Neural cell (in vitro differentiated cells): ENCODE results near the gene SNCB. TPM values are rescaled to one million over a fixed set of nuclear protein-coding genes. Genes with fewer than 3 reads are reported as not detected.

Experiments used
- H2AFZ ChIP-seq: fragments of 200-600, 300-800 bp; sonication (generic), shearing (Covaris generic); 2 replicates; pipeline ENCODE4 v1.6.0; 2014; ENCODE audit warnings: low read depth, mild to moderate bottlenecking, antibody characterized with exemption, low read length, moderate library complexity
- H3F3A ChIP-seq: fragments of 200-600 bp; shearing (Covaris generic); 2 replicates; pipeline ENCODE4 v1.6.1; 2016; ENCODE audit warnings: mild to moderate bottlenecking, moderate library complexity, mixed read lengths, antibody characterized with exemption, low read length; ENCODE audit not compliant: insufficient read depth, poor library complexity, severe bottlenecking
- H3K27ac ChIP-seq: fragments of 200-600, 300-800 bp; sonication (generic), shearing (Covaris generic); 2 replicates; pipeline ENCODE4 v1.5.1; 2014; ENCODE audit warnings: mild to moderate bottlenecking, low read length, moderate library complexity
- H3K27me3 ChIP-seq: fragments of 300-800, 200-600 bp; sonication (generic), shearing (Covaris generic); 2 replicates; pipeline ENCODE4 v1.6.0; 2014; ENCODE audit warnings: mild to moderate bottlenecking, low read depth, low read length, moderate library complexity; ENCODE audit not compliant: insufficient read depth
- H3K36me3 ChIP-seq: fragments of 300-800, 200-600 bp; sonication (generic), shearing (Covaris generic); 2 replicates; pipeline ENCODE4 v1.5.1; 2014; ENCODE audit warnings: mild to moderate bottlenecking, antibody characterized with exemption, low read length, moderate library complexity; ENCODE audit not compliant: insufficient read depth
- H3K4me2 ChIP-seq: fragments of 300-800, 200-600 bp; sonication (generic), shearing (Covaris generic); 2 replicates; pipeline ENCODE4 v1.6.0; 2014; ENCODE audit warnings: mild to moderate bottlenecking, low read length
- H3K4me3 ChIP-seq: fragments of 300-800, 200-600 bp; sonication (generic), shearing (Covaris generic); 2 replicates; pipeline ENCODE4 v1.5.1; 2014; ENCODE audit warnings: mild to moderate bottlenecking, low read length, moderate library complexity
- H3K79me2 ChIP-seq: fragments of 200-600 bp; shearing (Covaris generic); replicated peaks from 2 replicates; pipeline ENCODE4 v1.6.0; 2014; ENCODE audit warnings: mild to moderate bottlenecking, low read length, moderate library complexity; ENCODE audit not compliant: insufficient read depth
- H3K9ac ChIP-seq: fragments of 300-800, 200-600 bp; sonication (generic), shearing (Covaris generic); 2 replicates; pipeline ENCODE4 v1.6.1; 2016; ENCODE audit warnings: mild to moderate bottlenecking, low read length, mixed read lengths
- H3K9me2 ChIP-seq: fragments of 200-600 bp; shearing (Covaris generic); 2 replicates; pipeline ENCODE4 v1.6.1; 2016; ENCODE audit warnings: mild to moderate bottlenecking, low read length, mixed read lengths; ENCODE audit not compliant: insufficient read depth
- H3K9me3 ChIP-seq: fragments of 200-600, 300-800 bp; sonication (generic), shearing (Covaris generic); 2 replicates; pipeline ENCODE4 v1.6.1; 2016; ENCODE audit warnings: mild to moderate bottlenecking, mixed run types, low read length, moderate library complexity, mixed read lengths
- H4K20me1 ChIP-seq: fragments of 200-600 bp; shearing (Covaris generic); 2 replicates; pipeline ENCODE4 v1.6.1; 2016; ENCODE audit warnings: mild to moderate bottlenecking, mixed run types; ENCODE audit not compliant: insufficient read depth
- CTCF ChIP-seq: fragments of 450-650 bp; IDR thresholded peaks from 2 replicates; pipeline ENCODE4 v1.5.1; 2014; ENCODE audit warnings: antibody characterized with exemption, mild to moderate bottlenecking, moderate library complexity; ENCODE audit not compliant: poor library complexity, severe bottlenecking
- EP300 ChIP-seq: fragments of 450-650 bp; conservative IDR thresholded peaks from 2 replicates; pipeline ENCODE4 v1.6.1; 2014; ENCODE audit warnings: antibody characterized with exemption, mild to moderate bottlenecking, moderate library complexity; ENCODE audit not compliant: poor library complexity, severe bottlenecking
- EZH2 ChIP-seq: fragments of 200-600, 300-800 bp; shearing (Covaris generic), sonication (generic); IDR thresholded peaks from 2 replicates; pipeline ENCODE4 v1.6.1; 2014; ENCODE audit warnings: antibody characterized with exemption, low read length, borderline replicate concordance, mild to moderate bottlenecking; ENCODE audit not compliant: insufficient read depth, poor library complexity, severe bottlenecking
- MXI1 ChIP-seq: fragments of 450-650 bp; conservative IDR thresholded peaks from 2 replicates; pipeline ENCODE4 v1.6.1; 2014; ENCODE audit warnings: antibody characterized with exemption, mild to moderate bottlenecking; ENCODE audit not compliant: poor library complexity, severe bottlenecking
- POLR2AphosphoS5 ChIP-seq: IDR thresholded peaks from 2 replicates; pipeline ENCODE4 v1.6.1; 2012
- RAD21 ChIP-seq: fragments of 450-650 bp; conservative IDR thresholded peaks from 2 replicates; pipeline ENCODE4 v1.6.1; 2014; ENCODE audit warnings: antibody characterized with exemption, mild to moderate bottlenecking, moderate library complexity
- REST ChIP-seq: IDR thresholded peaks from 2 replicates; pipeline ENCODE4 v1.6.1; 2012; ENCODE audit warnings: borderline replicate concordance
- SMC3 ChIP-seq: fragments of 450-650 bp; conservative IDR thresholded peaks from 2 replicates; pipeline ENCODE4 v1.6.1; 2014; ENCODE audit warnings: antibody characterized with exemption, mild to moderate bottlenecking, moderate library complexity; ENCODE audit not compliant: poor library complexity
- TAF1 ChIP-seq: IDR thresholded peaks from 2 replicates; pipeline ENCODE4 v1.6.1; 2012; ENCODE audit warnings: low read depth
- polyA plus RNA-seq: library from polyadenylated mRNA; depleted of rRNA; stranded (reverse); fragments of >200 nt; gene quantifications from 2 replicates; pipeline ENCODE4 v1.2.3, GENCODE V29; 2014

Gene SNCB
- polyA plus RNA-seq, 1 donor from 2014 or later = 10.1 TPM

GRCh38 chr5:176665517-176665916 lies 35.2 kb upstream of the SNCB start:
- H2AFZ ChIP-seq = no peak overlapping the region
- no peaks in the 10 kb centered on the region for H3K9me3 ChIP-seq
- H3K79me2 ChIP-seq = no peaks in the 10 kb centered on the region
- no peak overlapping the region for H3K4me2 ChIP-seq
- no peak overlapping the region for H3K9ac ChIP-seq
- no peak overlapping the region for H3K4me3 ChIP-seq
- H4K20me1 ChIP-seq = no peaks in the 10 kb centered on the region
- no peaks in the 10 kb centered on the region for H3K9me2 ChIP-seq
- no peak for TF ChIP-seq CTCF
- no peaks in the 10 kb centered on the region for H3K36me3 ChIP-seq
- no peaks in the 10 kb centered on the region for H3F3A ChIP-seq
- no peak overlapping the region for H3K27ac ChIP-seq
- H3K27me3 ChIP-seq = no peaks in the 10 kb centered on the region

GRCh38 chr5:176664886-176665285 lies 34.6 kb upstream of the SNCB start:
- Histone ChIP-seq H2AFZ (no peak overlapping the region), H3K4me2 (no peak overlapping the region), H3K27me3 (no peaks in the 10 kb centered on the region), H3K79me2 (no peaks in the 10 kb centered on the region), H3K9ac (no peak overlapping the region), H3K4me3 (no peak overlapping the region), H3K27ac (no peak overlapping the region), H3K36me3 (no peaks in the 10 kb centered on the region), H3F3A (no peaks in the 10 kb centered on the region), H4K20me1 (no peaks in the 10 kb centered on the region), H3K9me3 (no peaks in the 10 kb centered on the region), H3K9me2 (no peaks in the 10 kb centered on the region)
- no peak for TF ChIP-seq EP300
- no peak for TF ChIP-seq TAF1
- no peak for TF ChIP-seq POLR2AphosphoS5
- TF ChIP-seq MXI1 = no peak
- no peak for TF ChIP-seq SMC3
- TF ChIP-seq EZH2 = no peak
- TF ChIP-seq RAD21 = no peak

GRCh38 chr5:176664479-176664878 lies 34.1 kb upstream of the SNCB start:
- Histone ChIP-seq H3K4me2 (no peak overlapping the region), H3F3A (no peaks in the 10 kb centered on the region), H3K27ac (no peak overlapping the region), H3K36me3 (no peaks in the 10 kb centered on the region), H4K20me1 (no peaks in the 10 kb centered on the region), H3K4me3 (no peak overlapping the region), H2AFZ (no peak overlapping the region), H3K27me3 (no peaks in the 10 kb centered on the region), H3K9ac (no peak overlapping the region), H3K9me2 (no peaks in the 10 kb centered on the region), H3K79me2 (no peaks in the 10 kb centered on the region), H3K9me3 (no peaks in the 10 kb centered on the region)
- no peak for TF ChIP-seq EZH2
- TF ChIP-seq CTCF = no peak
- no peak for TF ChIP-seq MXI1
- TF ChIP-seq TAF1 = no peak
- no peak for TF ChIP-seq RAD21
- TF ChIP-seq EP300 = no peak
- no peak for TF ChIP-seq SMC3
- no peak for TF ChIP-seq REST
- no peak for TF ChIP-seq POLR2AphosphoS5
